GM21447 (cell line): ENCODE results near the gene ZNF516.
A peak's percentile ranks its signal among the peaks of the same experiment; 100 is the strongest.

Source experiments
- ATAC-seq: cut with Tn5 transposase; IDR thresholded peaks from one replicate; pipeline ENCODE4 v1.9.1; 2021; ENCODE audit not compliant: unreplicated experiment

Gene ZNF516

GRCh38 chr18:76370686-76371085 is 124.4 kb downstream of the ZNF516 start:
- ATAC-seq = no peak

GRCh38 chr18:76370201-76370600 is 124.8 kb downstream of the ZNF516 start:
- no peak for ATAC-seq

GRCh38 chr18:76369791-76370190 is 125.3 kb downstream of the ZNF516 start:
- no peak for ATAC-seq

GRCh38 chr18:76368976-76369375 is 126.1 kb downstream of the ZNF516 start:
- ATAC-seq = no peak

- ATAC-seq = no peak
Observed at GRCh38 chr18:76368271-76368670, 126.8 kb downstream of the ZNF516 start.

- no peak for ATAC-seq
Observed at GRCh38 chr18:76367168-76368125, 127.6 kb downstream of the ZNF516 start.

GRCh38 chr18:76365561-76365960 is 129.5 kb downstream of the ZNF516 start:
- no peak for ATAC-seq

- ATAC-seq = peak; percentile 72
Observed at GRCh38 chr18:76364282-76365259, 130.5 kb downstream of the ZNF516 start.

GRCh38 chr18:76363436-76364120 is 131.5 kb downstream of the ZNF516 start:
- no peak for ATAC-seq

GRCh38 chr18:76362676-76363075 is 132.4 kb downstream of the ZNF516 start:
- no peak for ATAC-seq

- no peak for ATAC-seq
Observed at GRCh38 chr18:76361219-76361618, 133.8 kb downstream of the ZNF516 start.

GRCh38 chr18:76359909-76360308 is 135.1 kb downstream of the ZNF516 start:
- no peak for ATAC-seq

GRCh38 chr18:76358774-76359173 is 136.3 kb downstream of the ZNF516 start:
- ATAC-seq = no peak

GRCh38 chr18:76357585-76358260 is 137.3 kb downstream of the ZNF516 start:
- ATAC-seq = no peak

- ATAC-seq = no peak
Observed at GRCh38 chr18:76357174-76357573, 137.9 kb downstream of the ZNF516 start.

- no peak for ATAC-seq
Observed at GRCh38 chr18:76356666-76357065, 138.4 kb downstream of the ZNF516 start.

GRCh38 chr18:76354348-76354747 is 140.7 kb downstream of the ZNF516 start:
- ATAC-seq = no peak

GRCh38 chr18:76353500-76353899 is 141.5 kb downstream of the ZNF516 start:
- no peak for ATAC-seq

- ATAC-seq = no peak
Observed at GRCh38 chr18:76353046-76353445, 142.0 kb downstream of the ZNF516 start.

GRCh38 chr18:76351961-76352581 is 143.0 kb downstream of the ZNF516 start:
- ATAC-seq = no peak
